Measurements from ENCODE around the gene IL6ST.
"Not testable (repeated sequence)": the region's sequence is repeated elsewhere in the genome, so short reads cannot be mapped to it uniquely, and the experiment has no call there.

Gene IL6ST
- total RNA-seq: 372 to 810 (median 466) reads per million in 3 experiments

GRCh38 chr5:55994495-55994997, at the start of gene IL6ST:
IL6ST (minus strand) TSS chr5:55994963; CDS start chr5:55976278, 18,685 bp downstream.
- no peak for DNase-seq

- DNase-seq: no peak
Measured at GRCh38 chr5:56039985-56040384, 45.2 kb upstream of the IL6ST start.

- DNase-seq: not testable (repeated sequence)
Measured at GRCh38 chr5:56038206-56038605, 43.4 kb upstream of the IL6ST start.

GRCh38 chr5:56037531-56038010, 42.8 kb upstream of the IL6ST start:
- no peak for DNase-seq

GRCh38 chr5:56035394-56035793, 40.6 kb upstream of the IL6ST start:
- DNase-seq: not testable (repeated sequence)

GRCh38 chr5:56029871-56030630, 35.3 kb upstream of the IL6ST start:
- not testable (repeated sequence) for DNase-seq

- no peak for DNase-seq
Measured at GRCh38 chr5:56029457-56029856, 34.7 kb upstream of the IL6ST start.

GRCh38 chr5:56028708-56029107, 33.9 kb upstream of the IL6ST start:
- no peak for DNase-seq

GRCh38 chr5:56026863-56027300, 32.1 kb upstream of the IL6ST start:
- DNase-seq: no peak

- DNase-seq: no peak
Measured at GRCh38 chr5:56025151-56025885, 30.6 kb upstream of the IL6ST start.

GRCh38 chr5:56024810-56025150, 30.0 kb upstream of the IL6ST start:
- DNase-seq: no peak

GRCh38 chr5:56023296-56023695, 28.5 kb upstream of the IL6ST start:
- no peak for DNase-seq

GRCh38 chr5:56019306-56020272, 24.8 kb upstream of the IL6ST start:
- DNase-seq: peak; percentile 1

- no peak for DNase-seq
Measured at GRCh38 chr5:56018832-56019231, 24.1 kb upstream of the IL6ST start.

- DNase-seq: not testable (repeated sequence)
Measured at GRCh38 chr5:56014701-56015100, 19.9 kb upstream of the IL6ST start.

- not testable (repeated sequence) for DNase-seq
Measured at GRCh38 chr5:56013939-56014338, 19.2 kb upstream of the IL6ST start.

- peak; percentile 68 for DNase-seq
Measured at GRCh38 chr5:56012281-56012963, 17.7 kb upstream of the IL6ST start.

- no peak for DNase-seq
Measured at GRCh38 chr5:56011835-56012234, 17.1 kb upstream of the IL6ST start.

- no peak for DNase-seq
Measured at GRCh38 chr5:56010431-56010830, 15.7 kb upstream of the IL6ST start.

- no peak for DNase-seq
Measured at GRCh38 chr5:56006600-56006999, 11.8 kb upstream of the IL6ST start.

GRCh38 chr5:56006094-56006493, 11.3 kb upstream of the IL6ST start:
- DNase-seq: no peak

- no peak for DNase-seq
Measured at GRCh38 chr5:56004874-56005273, 10.1 kb upstream of the IL6ST start.

Measured in central memory CD4-positive, alpha-beta T cell (primary cell).